Naive thymus-derived CD4-positive, alpha-beta T cell (primary cell): ENCODE data around the gene FAM83D. TPM values are rescaled to one million over a fixed set of nuclear protein-coding genes. Genes with fewer than 3 reads are reported as not detected.

Experiments used
- ATAC-seq: fragments of 150-1000 bp; cut with Tn5 transposase; 2 replicates; pipeline ENCODE4 v1.10.0; 2021; ENCODE audit warnings: mild to moderate bottlenecking, moderate library complexity
- CTCF ChIA-PET: fragments of 350-600 bp; sonication (Branson Sonifier 250); formaldehyde crosslinking; loops from one replicate; lab custom pipeline; 2021; ENCODE audit warnings: antibody characterized with exemption; lab: Charles Lee
- POLR2A ChIA-PET: fragments of 350-600 bp; sonication (Branson Sonifier 250); formaldehyde crosslinking; loops from one replicate; lab custom pipeline; 2021; ENCODE audit warnings: antibody characterized with exemption, inconsistent platforms; lab: Charles Lee
- DNase-seq, 9 donors: peaks; one replicate each; pipeline versions ENCODE4 v3.0.0 to v3.0.0-alpha.2; 2020 to 2022; ENCODE audit warnings: mixed read lengths in 1 of 9
- H3K27ac ChIP-seq: one replicate; pipeline ENCODE4 v1.7.0; 2013; ENCODE audit warnings: mild to moderate bottlenecking, low read depth, low read length, moderate library complexity
- H3K27me3 ChIP-seq, 2 donors: one replicate each; pipeline ENCODE4 v1.7.0; 2013; ENCODE audit warnings: low read length in 2 of 2, mild to moderate bottlenecking in 2 of 2, moderate library complexity in 2 of 2; ENCODE audit not compliant: control insufficient read depth in 2 of 2, insufficient read depth in 2 of 2
- H3K36me3 ChIP-seq, 3 experiments: 1 replicate in 2 of 3; 2 replicates in 1 of 3; pipeline ENCODE4 v1.7.0; 2013; ENCODE audit warnings: low read length in 3 of 3, mild to moderate bottlenecking in 3 of 3, moderate library complexity in 1 of 3; ENCODE audit not compliant: insufficient read depth in 3 of 3, control insufficient read depth in 2 of 3
- H3K4me1 ChIP-seq, 2 donors: one replicate each; pipeline ENCODE4 v1.7.0; 2013; ENCODE audit warnings: low read length in 2 of 2, mild to moderate bottlenecking in 2 of 2, moderate library complexity in 1 of 2; ENCODE audit not compliant: control insufficient read depth in 2 of 2, insufficient read depth in 2 of 2
- H3K4me3 ChIP-seq: 2 replicates; pipeline ENCODE4 v1.7.0; 2013; ENCODE audit warnings: mild to moderate bottlenecking, low read length
- H3K9me3 ChIP-seq, 3 experiments: 1 replicate in 2 of 3; 2 replicates in 1 of 3; pipeline ENCODE4 v1.7.0; 2013; ENCODE audit warnings: low read length in 3 of 3; ENCODE audit not compliant: control insufficient read depth in 2 of 3
- H3K27ac Mint-ChIP-seq, 9 donors: one replicate each; pipeline ENCODE4 v1.8.0; 2020 to 2022; ENCODE audit warnings: mixed read lengths in 9 of 9, mild to moderate bottlenecking in 8 of 9, moderate library complexity in 5 of 9, inconsistent platforms in 2 of 9
- H3K27me3 Mint-ChIP-seq, 5 donors: one replicate each; pipeline ENCODE4 v1.8.0; 2021 to 2022; ENCODE audit warnings: mixed read lengths in 5 of 5, mild to moderate bottlenecking in 1 of 5
- H3K36me3 Mint-ChIP-seq, 5 donors: one replicate each; pipeline ENCODE4 v1.8.0; 2020 to 2022; ENCODE audit warnings: mixed read lengths in 5 of 5, mild to moderate bottlenecking in 3 of 5, inconsistent platforms in 1 of 5
- H3K4me1 Mint-ChIP-seq, 7 donors: one replicate each; pipeline ENCODE4 v1.8.0; 2020 to 2022; ENCODE audit warnings: mixed read lengths in 7 of 7, mild to moderate bottlenecking in 3 of 7, inconsistent platforms in 1 of 7
- H3K4me3 Mint-ChIP-seq, 10 donors: one replicate each; pipeline ENCODE4 v1.8.0; 2020 to 2022; ENCODE audit warnings: mild to moderate bottlenecking in 10 of 10, mixed read lengths in 10 of 10, moderate library complexity in 6 of 10, inconsistent platforms in 2 of 10
- H3K9me3 Mint-ChIP-seq, 11 donors: one replicate each; pipeline ENCODE4 v1.8.0; 2020 to 2022; ENCODE audit warnings: mixed read lengths in 11 of 11, mild to moderate bottlenecking in 4 of 11, inconsistent platforms in 1 of 11, moderate library complexity in 1 of 11
- intact Hi-C, 2 donors: fragments of 100-400 bp; cut with micrococcal nuclease; formaldehyde crosslinking; loops; one replicate each; pipeline ENCODE4 v1.15.1; 2023
- polyA plus RNA-seq, 2 donors: library from polyadenylated mRNA; unstranded; fragments of 300-500 nt; fragmentation: Illumina TruSeq; gene quantifications; one replicate each; pipeline ENCODE4 v1.2.3, GENCODE V29; 2021
- total RNA-seq, 6 experiments: library from RNA in 5 of 6; stranded (reverse) in 5 of 6; gene quantifications; 1 replicate in 5 of 6; 2 replicates in 1 of 6; pipeline ENCODE4 v1.2.3 and lab custom pipeline; 2021 to 2026

The FAM83D gene
- total and polyA plus RNA-seq, 7 experiments from 2014 or later, result 0.82 to 11.1 (median 1.8) TPM

DNA sequence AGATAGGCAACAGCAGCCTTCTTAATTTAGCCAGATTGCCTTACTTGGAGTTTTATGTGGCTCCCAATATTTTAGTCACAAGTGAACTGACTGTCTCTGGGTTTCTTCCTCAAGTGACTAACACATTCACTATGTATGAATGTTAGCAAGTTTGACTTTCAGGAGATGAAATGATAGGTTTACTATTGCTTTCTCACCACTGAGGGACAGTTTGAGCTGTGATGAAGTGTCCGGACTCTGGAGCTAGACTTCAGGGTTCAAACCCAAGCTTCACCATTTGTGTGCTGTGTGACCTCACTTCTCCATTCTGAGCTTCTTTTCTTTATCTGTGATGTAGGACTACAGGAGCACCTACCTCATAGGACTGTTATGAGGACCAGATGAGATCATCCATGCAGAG is 44.1 kb downstream of the FAM83D start:
- CTCF ChIA-PET, result no interaction called here
- no peak overlapping the region for H3K27ac ChIP-seq
- intact Hi-C loops, result no loop called here
- ATAC-seq (no peak), DNase-seq (no peak)
- H3K4me3 ChIP-seq, result no peak overlapping the region
- H3K36me3 Mint-ChIP-seq, result peaks cover 12 to 43% (median 28%) of the 10 kb centered on the region in 5 donors
- H3K9me3 Mint-ChIP-seq, result no peaks in the 10 kb centered on the region
- H3K4me1 Mint-ChIP-seq, result peaks cover under 1 to 33% (median 10%) of the 10 kb centered on the region in 7 donors
- no peaks in the 10 kb centered on the region for H3K4me1 ChIP-seq
- POLR2A ChIA-PET, result no interaction called here
- no peaks in the 10 kb centered on the region for H3K27me3 Mint-ChIP-seq
- peaks cover 3 to 59% (median 4%) of the 10 kb centered on the region in 3 experiments for H3K36me3 ChIP-seq
- H3K9me3 ChIP-seq, result no peaks in the 10 kb centered on the region
- H3K4me3 Mint-ChIP-seq, result no peak overlapping the region
- no peaks in the 10 kb centered on the region for H3K27me3 ChIP-seq
- no peak overlapping the region for H3K27ac Mint-ChIP-seq

GRCh38 chr20:38973107-38973506 is 46.9 kb downstream of the FAM83D start:
- ATAC-seq (no peak), DNase-seq (no peak)
- Mint-ChIP-seq H3K4me3 (no peak overlapping the region), H3K36me3 (peaks cover 12 to 34% (median 28%) of the 10 kb centered on the region in 5 donors), H3K27me3 (no peaks in the 10 kb centered on the region), H3K9me3 (no peaks in the 10 kb centered on the region), H3K4me1 (peaks cover 0 to 24% (median 8%) of the 10 kb centered on the region in 7 donors), H3K27ac (no peak overlapping the region)
- Histone ChIP-seq H3K36me3 (peaks cover 3 to 56% (median 4%) of the 10 kb centered on the region in 3 experiments), H3K27me3 (no peaks in the 10 kb centered on the region), H3K27ac (no peak overlapping the region), H3K4me1 (no peaks in the 10 kb centered on the region), H3K4me3 (no peak overlapping the region), H3K9me3 (no peaks in the 10 kb centered on the region)
- CTCF ChIA-PET, result interaction anchor here (2.0 kb wide), 1 partner anchor 11 kb away, joined by 5 read pairs; the partner anchor contains the start of gene DHX35
- POLR2A ChIA-PET, result no interaction called here
- intact Hi-C loops, result no loop called here

DNA sequence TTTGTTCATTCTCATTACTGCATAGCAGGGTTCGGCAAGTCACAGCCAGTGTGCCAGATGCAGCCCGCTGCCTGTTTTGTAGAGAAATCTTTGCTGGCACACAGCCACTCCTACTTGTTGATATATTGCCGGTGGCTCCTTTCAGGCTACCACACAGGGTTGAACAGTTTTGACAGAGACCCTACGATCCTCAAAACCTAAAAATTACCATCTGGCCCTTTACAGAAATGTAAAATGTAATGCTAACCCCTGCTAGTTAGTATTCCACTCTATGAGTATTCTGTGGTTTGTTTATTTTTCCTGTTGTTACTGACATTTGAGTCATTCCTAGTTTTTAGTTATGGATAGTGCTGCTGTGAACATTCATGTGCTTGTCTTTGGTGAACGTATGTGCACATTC is 47.4 kb downstream of the FAM83D start:
- Histone ChIP-seq H3K36me3 (peaks cover 3 to 54% (median 4%) of the 10 kb centered on the region in 3 experiments), H3K27me3 (no peaks in the 10 kb centered on the region), H3K9me3 (no peaks in the 10 kb centered on the region), H3K4me3 (no peak overlapping the region), H3K4me1 (no peaks in the 10 kb centered on the region), H3K27ac (no peak overlapping the region)
- Mint-ChIP-seq H3K9me3 (no peaks in the 10 kb centered on the region), H3K4me3 (no peak overlapping the region), H3K27me3 (no peaks in the 10 kb centered on the region), H3K27ac (no peak overlapping the region), H3K36me3 (peaks cover 12 to 34% (median 28%) of the 10 kb centered on the region in 5 donors), H3K4me1 (peaks cover 0 to 24% (median 8%) of the 10 kb centered on the region in 7 donors)
- ATAC-seq, result no peak
- no peak for DNase-seq
- intact Hi-C loops, result no loop called here
- POLR2A ChIA-PET, result no interaction called here
- CTCF ChIA-PET, result interaction anchor here (2.0 kb wide), 1 partner anchor 11 kb away, joined by 5 read pairs; the partner anchor contains the start of gene DHX35

DNA sequence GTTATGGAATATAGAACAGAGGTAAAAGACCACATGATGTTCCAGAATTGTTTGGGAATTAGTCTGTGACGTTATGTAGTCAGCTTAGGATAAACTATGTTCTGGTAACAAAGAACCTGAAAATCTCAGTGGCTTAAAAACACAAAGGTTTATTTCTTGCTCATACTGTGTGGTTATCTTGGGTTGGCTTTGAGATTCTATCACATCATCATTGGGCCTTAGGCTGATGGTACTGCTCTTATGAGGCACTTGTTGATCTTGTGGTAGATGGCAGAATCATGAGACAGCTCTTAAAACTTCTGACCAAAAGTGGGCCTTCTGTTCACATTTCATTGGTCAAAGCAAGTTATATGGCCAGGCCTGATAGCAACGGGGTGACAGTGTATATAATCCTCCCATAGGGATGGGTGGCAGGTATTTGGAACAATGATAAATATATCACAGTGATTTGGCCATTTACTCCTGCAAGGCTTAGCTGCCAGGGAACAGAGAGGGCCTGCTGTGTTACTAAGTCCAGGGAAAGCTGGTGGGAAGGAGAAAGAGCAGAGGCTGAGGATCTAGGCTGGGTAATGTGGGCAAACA is 49.4 kb downstream of the FAM83D start:
- DNase-seq (no peak), ATAC-seq (no peak)
- no peaks in the 10 kb centered on the region for H3K27me3 ChIP-seq
- H3K9me3 ChIP-seq, result no peaks in the 10 kb centered on the region
- no peak overlapping the region for H3K4me3 ChIP-seq
- H3K4me3 Mint-ChIP-seq, result no peak overlapping the region
- no peak overlapping the region for H3K27ac ChIP-seq
- ChIA-PET CTCF (no interaction called here), POLR2A (interaction anchor here (1.3 to 1.8 kb wide), 2 partner anchors 13 kb away, joined by 4 to 6 read pairs; partner anchors contain the start of gene DHX35)
- H3K27ac Mint-ChIP-seq, result no peak overlapping the region
- no peaks in the 10 kb centered on the region for H3K27me3 Mint-ChIP-seq
- H3K4me1 ChIP-seq, result no peaks in the 10 kb centered on the region
- peaks cover 11 to 30% (median 19%) of the 10 kb centered on the region in 5 donors for H3K36me3 Mint-ChIP-seq
- intact Hi-C loops, result no loop called here
- H3K4me1 Mint-ChIP-seq, result peaks cover 0 to 22% (median 11%) of the 10 kb centered on the region in 7 donors
- H3K36me3 ChIP-seq, result peaks cover 3 to 45% (median 4%) of the 10 kb centered on the region in 3 experiments
- no peaks in the 10 kb centered on the region for H3K9me3 Mint-ChIP-seq

- ATAC-seq, result no peak
These were observed 53.2 kb downstream of the FAM83D start for GRCh38 chr20:38979434-38979833.

DNA sequence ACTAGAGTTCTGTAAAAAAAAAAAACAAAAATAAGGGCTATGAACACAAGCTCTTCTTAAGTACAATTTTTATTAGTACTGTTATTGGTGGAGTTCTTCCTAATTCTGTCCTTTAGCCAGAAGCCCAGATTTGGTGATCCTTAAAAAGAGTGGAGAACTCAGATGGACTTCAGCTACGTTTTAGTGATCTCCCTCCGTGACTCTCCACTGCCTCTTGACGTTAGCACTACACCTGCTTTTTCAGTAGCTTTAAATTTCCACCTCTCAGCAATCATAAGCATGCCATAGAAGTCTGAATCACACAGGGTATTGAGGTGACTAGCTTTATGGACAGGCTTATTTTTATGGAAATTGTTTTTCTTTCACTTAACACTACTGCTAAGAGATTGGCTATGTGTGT is 53.6 kb downstream of the FAM83D start:
- Mint-ChIP-seq H3K4me1 (peaks cover 0 to 12% (median 5%) of the 10 kb centered on the region in 7 donors), H3K27ac (no peak overlapping the region), H3K4me3 (no peak overlapping the region), H3K27me3 (no peaks in the 10 kb centered on the region), H3K36me3 (peaks cover 0 to 17% (median 5%) of the 10 kb centered on the region in 5 donors), H3K9me3 (no peaks in the 10 kb centered on the region)
- no peaks in the 10 kb centered on the region for H3K4me1 ChIP-seq
- no peak overlapping the region for H3K4me3 ChIP-seq
- ChIA-PET CTCF (interaction anchor here (0.8 kb wide), 1 partner anchor 15 kb away, joined by 5 read pairs; no protein-coding TSS in a partner anchor), POLR2A (interaction anchor here (1.4 kb wide), 1 partner anchor 14 kb away, joined by 4 read pairs; no protein-coding TSS in a partner anchor)
- no peaks in the 10 kb centered on the region for H3K27me3 ChIP-seq
- no peak overlapping the region for H3K27ac ChIP-seq
- intact Hi-C loops, result no loop called here
- DNase-seq (no peak), ATAC-seq (no peak)
- H3K9me3 ChIP-seq, result no peaks in the 10 kb centered on the region
- peaks cover 0 to 13% (median 3%) of the 10 kb centered on the region in 3 experiments for H3K36me3 ChIP-seq

More at GRCh38 chr20:38979434-38979833, 53.2 kb downstream of the FAM83D start:
- intact Hi-C loops, result no loop called here
- H3K4me3 Mint-ChIP-seq, result no peak overlapping the region
- ChIA-PET POLR2A (interaction anchor here (1.4 kb wide), 1 partner anchor 14 kb away, joined by 4 read pairs; no protein-coding TSS in a partner anchor), CTCF (interaction anchor here (0.8 kb wide), 1 partner anchor 15 kb away, joined by 5 read pairs; no protein-coding TSS in a partner anchor)
- peaks cover 3 to 16% (median 7%) of the 10 kb centered on the region in 7 donors for H3K4me1 Mint-ChIP-seq
- H3K9me3 ChIP-seq, result no peaks in the 10 kb centered on the region
- no peaks in the 10 kb centered on the region for H3K27me3 ChIP-seq
- no peak for DNase-seq
- H3K27me3 Mint-ChIP-seq, result no peaks in the 10 kb centered on the region
- H3K4me3 ChIP-seq, result no peak overlapping the region
- no peaks in the 10 kb centered on the region for H3K9me3 Mint-ChIP-seq
- H3K36me3 ChIP-seq, result peaks cover 0 to 17% (median 3%) of the 10 kb centered on the region in 3 experiments
- no peak overlapping the region for H3K27ac Mint-ChIP-seq
- H3K4me1 ChIP-seq, result no peaks in the 10 kb centered on the region
- peaks cover 0 to 21% (median 8%) of the 10 kb centered on the region in 5 donors for H3K36me3 Mint-ChIP-seq
- no peak overlapping the region for H3K27ac ChIP-seq
